ENCODE results near the gene PAK3. TPM values are rescaled to one million over a fixed set of nuclear protein-coding genes. Genes with fewer than 3 reads are reported as not detected.

Gene PAK3
- total RNA-seq, 1 experiment from 2014 or later, result not detected

DNA sequence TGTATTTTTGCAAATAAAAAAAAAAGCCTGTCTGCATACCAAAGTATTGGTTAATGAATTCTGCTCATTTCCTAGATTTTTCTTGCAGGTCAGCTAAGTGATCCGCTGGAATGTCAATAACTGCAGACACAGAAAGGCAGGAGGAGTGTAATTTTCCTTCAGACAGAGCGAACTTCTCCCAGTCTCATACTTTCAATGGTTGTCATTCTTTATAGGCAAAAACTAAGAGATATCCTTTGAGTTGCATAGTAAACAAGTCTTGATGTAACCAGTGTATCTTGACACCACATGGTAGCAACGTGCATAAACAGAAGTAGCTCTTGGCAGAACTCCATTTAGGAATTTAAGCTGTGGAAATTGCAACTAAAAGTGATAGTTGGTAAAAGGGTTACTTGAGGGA, 166.1 kb downstream of the PAK3 start:
- CTCF ChIA-PET, result no interaction called here
- H3K4me1 ChIP-seq (ENCODE audit: control insufficient read depth in 1 of 2, insufficient read depth in 2 of 2, low read length in 2 of 2), result no peaks in the 10 kb centered on the region
- DNase-seq (ENCODE audit: low read depth, low spot score) (no peak), ATAC-seq (no peak)
- 0 out of 2 replicates have a peak, but pooled peaks cover 20% of the 10 kb centered on the region for H3K27me3 ChIP-seq (ENCODE audit: insufficient read depth, low read length)
- RAD21 ChIA-PET (ENCODE audit: low non-redundant PET in 1 of 2, low total read pairs in 2 of 2, uncharacterized antibody in 2 of 2, unreplicated experiment in 2 of 2), result no interaction called here
- no peaks in the 10 kb centered on the region for H3K9me3 ChIP-seq (ENCODE audit: control insufficient read depth in 1 of 2, insufficient read depth in 1 of 2, low read depth in 1 of 2, low read length in 2 of 2)
- TF ChIP-seq, protein P1, sequence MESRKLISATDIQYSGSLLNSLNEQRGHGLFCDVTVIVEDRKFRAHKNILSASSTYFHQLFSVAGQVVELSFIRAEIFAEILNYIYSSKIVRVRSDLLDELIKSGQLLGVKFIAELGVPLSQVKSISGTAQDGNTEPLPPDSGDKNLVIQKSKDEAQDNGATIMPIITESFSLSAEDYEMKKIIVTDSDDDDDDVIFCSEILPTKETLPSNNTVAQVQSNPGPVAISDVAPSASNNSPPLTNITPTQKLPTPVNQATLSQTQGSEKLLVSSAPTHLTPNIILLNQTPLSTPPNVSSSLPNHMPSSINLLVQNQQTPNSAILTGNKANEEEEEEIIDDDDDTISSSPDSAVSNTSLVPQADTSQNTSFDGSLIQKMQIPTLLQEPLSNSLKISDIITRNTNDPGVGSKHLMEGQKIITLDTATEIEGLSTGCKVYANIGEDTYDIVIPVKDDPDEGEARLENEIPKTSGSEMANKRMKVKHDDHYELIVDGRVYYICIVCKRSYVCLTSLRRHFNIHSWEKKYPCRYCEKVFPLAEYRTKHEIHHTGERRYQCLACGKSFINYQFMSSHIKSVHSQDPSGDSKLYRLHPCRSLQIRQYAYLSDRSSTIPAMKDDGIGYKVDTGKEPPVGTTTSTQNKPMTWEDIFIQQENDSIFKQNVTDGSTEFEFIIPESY (IDR thresholded peaks at IDR 0.05; ENCODE audit: extremely low read depth, insufficient replicate concordance, low read length), result no peak
- TF ChIP-seq FOSL1 (IDR thresholded peaks at IDR 0.05; ENCODE audit: low read depth) (no peak), ELF1 (IDR thresholded peaks at IDR 0.05; ENCODE audit: borderline replicate concordance, low read depth) (no peak), POLR2AphosphoS5 (IDR thresholded peaks at IDR 0.05; ENCODE audit: low read depth, low read length) (no peak), TCF7L2 (IDR thresholded peaks at IDR 0.05; ENCODE audit: borderline replicate concordance, extremely low read depth, insufficient read depth, insufficient read length) (no peak), SP1 (IDR thresholded peaks at IDR 0.05; ENCODE audit: low read depth) (no peak), POLR2A (IDR thresholded peaks at IDR 0.05; ENCODE audit: borderline replicate concordance, extremely low read depth, insufficient read depth, insufficient read length) (no peak)
- TF ChIP-seq, protein P2, sequence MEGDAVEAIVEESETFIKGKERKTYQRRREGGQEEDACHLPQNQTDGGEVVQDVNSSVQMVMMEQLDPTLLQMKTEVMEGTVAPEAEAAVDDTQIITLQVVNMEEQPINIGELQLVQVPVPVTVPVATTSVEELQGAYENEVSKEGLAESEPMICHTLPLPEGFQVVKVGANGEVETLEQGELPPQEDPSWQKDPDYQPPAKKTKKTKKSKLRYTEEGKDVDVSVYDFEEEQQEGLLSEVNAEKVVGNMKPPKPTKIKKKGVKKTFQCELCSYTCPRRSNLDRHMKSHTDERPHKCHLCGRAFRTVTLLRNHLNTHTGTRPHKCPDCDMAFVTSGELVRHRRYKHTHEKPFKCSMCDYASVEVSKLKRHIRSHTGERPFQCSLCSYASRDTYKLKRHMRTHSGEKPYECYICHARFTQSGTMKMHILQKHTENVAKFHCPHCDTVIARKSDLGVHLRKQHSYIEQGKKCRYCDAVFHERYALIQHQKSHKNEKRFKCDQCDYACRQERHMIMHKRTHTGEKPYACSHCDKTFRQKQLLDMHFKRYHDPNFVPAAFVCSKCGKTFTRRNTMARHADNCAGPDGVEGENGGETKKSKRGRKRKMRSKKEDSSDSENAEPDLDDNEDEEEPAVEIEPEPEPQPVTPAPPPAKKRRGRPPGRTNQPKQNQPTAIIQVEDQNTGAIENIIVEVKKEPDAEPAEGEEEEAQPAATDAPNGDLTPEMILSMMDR (IDR thresholded peaks at IDR 0.05 in 2 of 3, conservative IDR thresholded peaks at IDR 0.05 in 1 of 3; ENCODE audit: borderline replicate concordance in 1 of 3, insufficient read depth in 1 of 3, low read depth in 2 of 3, low read length in 2 of 3), result no peak
- no peaks in the 10 kb centered on the region for H3K36me3 ChIP-seq (ENCODE audit: control insufficient read depth in 1 of 2, insufficient read depth in 2 of 2, low read length in 2 of 2)
- H3K27ac ChIP-seq (ENCODE audit: low read depth, low read length), result no peak overlapping the region
- no peak overlapping the region for H3K4me2 ChIP-seq (ENCODE audit: low read length)
- intact Hi-C loops (cut with micrococcal nuclease), result no loop called here
- POLR2A ChIA-PET, result no interaction called here
- H4K20me1 ChIP-seq (ENCODE audit: insufficient read depth), result no peaks in the 10 kb centered on the region
- no peak overlapping the region for H3K4me3 ChIP-seq (replicated peaks in 1 of 2; ENCODE audit: low read depth in 1 of 2, low read length in 2 of 2)
- H2AFZ ChIP-seq (ENCODE audit: low read depth, low read length, poor library complexity, severe bottlenecking), result no peak overlapping the region
- no peaks in the 10 kb centered on the region for H3K9me2 ChIP-seq (ENCODE audit: insufficient read depth)
- H3K9ac ChIP-seq (ENCODE audit: low read length), result no peak overlapping the region
- H3K79me2 ChIP-seq (ENCODE audit: insufficient read depth, low read length), result no peaks in the 10 kb centered on the region
- no TSS peak for BruUV-seq (replicated peaks)
